B cell (primary cell): ENCODE results near the gene MAP6. TPM values are rescaled to one million over a fixed set of nuclear protein-coding genes. Genes with fewer than 3 reads are reported as not detected.

Experiments
- ATAC-seq: fragments of 200-7000 bp; cut with Tn5 transposase; one replicate; pipeline ENCODE4 v1.10.0; 2021; ENCODE audit warnings: low read depth, mild to moderate bottlenecking, moderate number of reproducible peaks, moderate library complexity
- CTCF ChIA-PET: fragments of 350-600 bp; sonication (Branson Sonifier 250); formaldehyde crosslinking; loops from one replicate; lab custom pipeline; 2021; ENCODE audit warnings: antibody characterized with exemption, inconsistent platforms; lab: Charles Lee
- POLR2A ChIA-PET: fragments of 350-600 bp; sonication (Branson Sonifier 250); formaldehyde crosslinking; loops from one replicate; lab custom pipeline; 2021; ENCODE audit warnings: antibody characterized with exemption; lab: Charles Lee
- DNase-seq: peaks from one replicate; pipeline ENCODE4 v3.0.0; 2013
- H2AFZ ChIP-seq: 2 replicates; pipeline ENCODE4 v1.6.1; 2012; ENCODE audit warnings: mild to moderate bottlenecking, low read depth, low read length; ENCODE audit not compliant: insufficient read depth, poor library complexity, severe bottlenecking
- H3K27ac ChIP-seq, 2 donors: 1 replicate in 1 of 2; 2 replicates in 1 of 2; pipeline ENCODE4 v1.5.1; 2012 to 2013; ENCODE audit warnings: low read length in 2 of 2, mild to moderate bottlenecking in 2 of 2, moderate library complexity in 1 of 2
- H3K27me3 ChIP-seq, 4 experiments: fragments of 200-600 bp in 1 of 4; sonication (generic) in 1 of 4; replicated peaks in 1 of 4; 1 replicate in 2 of 4; 2 replicates in 2 of 4; pipeline versions ENCODE4 v1.6.1 to v1.7.0; 2013 to 2016; ENCODE audit warnings: low read length in 3 of 4, mild to moderate bottlenecking in 2 of 4, mixed read lengths in 1 of 4, moderate library complexity in 1 of 4; ENCODE audit not compliant: insufficient read depth in 4 of 4, control insufficient read depth in 3 of 4; ENCODE audit errors: control extremely low read depth in 1 of 4
- H3K36me3 ChIP-seq, 2 experiments: replicated peaks in 1 of 2; 1 replicate in 1 of 2; 2 replicates in 1 of 2; pipeline versions ENCODE4 v1.6.1 to v1.7.1; 2013; ENCODE audit warnings: low read length in 1 of 2; ENCODE audit not compliant: insufficient read depth in 2 of 2, control insufficient read depth in 1 of 2; ENCODE audit errors: control extremely low read depth in 1 of 2, extremely low read depth in 1 of 2
- H3K4me1 ChIP-seq, 2 donors: fragments of 200-600 bp in 1 of 2; sonication (generic) in 1 of 2; 1 replicate in 1 of 2; 2 replicates in 1 of 2; pipeline versions ENCODE4 v1.5.1 to v1.6.1; 2013 to 2017; ENCODE audit warnings: low read length in 2 of 2; ENCODE audit not compliant: control insufficient read depth in 2 of 2, insufficient read depth in 2 of 2
- H3K4me2 ChIP-seq: replicated peaks from 2 replicates; pipeline ENCODE3; 2012; ENCODE audit warnings: mild to moderate bottlenecking, low read depth, low read length; ENCODE audit not compliant: poor library complexity, severe bottlenecking
- H3K4me3 ChIP-seq, 5 experiments: fragments of 200-600 bp in 1 of 5; sonication (generic) in 1 of 5; 1 replicate in 3 of 5; 2 replicates in 2 of 5; pipeline versions ENCODE4 v1.5.1 to v1.7.0; 2011 to 2016; ENCODE audit warnings: low read length in 4 of 5, mild to moderate bottlenecking in 4 of 5, low read depth in 2 of 5, control low read depth in 1 of 5, moderate library complexity in 1 of 5; ENCODE audit not compliant: insufficient read depth in 1 of 5; ENCODE audit errors: control extremely low read depth in 1 of 5, extremely low read depth in 1 of 5
- H3K79me2 ChIP-seq: fragments of 200-600 bp; sonication (generic); one replicate; pipeline ENCODE4 v1.6.0; 2016; ENCODE audit warnings: low read length; ENCODE audit not compliant: control insufficient read depth, insufficient read depth
- H3K9ac ChIP-seq: fragments of 200-600 bp; sonication (generic); 2 replicates; pipeline ENCODE4 v1.6.1; 2017; ENCODE audit warnings: mild to moderate bottlenecking, low read length, moderate library complexity
- H3K9me3 ChIP-seq, 3 donors: one replicate each; pipeline versions ENCODE4 v1.6.1 to v1.7.1; 2013; ENCODE audit warnings: low read length in 2 of 3; ENCODE audit not compliant: control insufficient read depth in 2 of 3, insufficient read depth in 1 of 3; ENCODE audit errors: control extremely low read depth in 1 of 3
- H4K20me1 ChIP-seq: 2 replicates; pipeline ENCODE4 v1.6.0; 2012; ENCODE audit warnings: mild to moderate bottlenecking, low read length; ENCODE audit not compliant: insufficient read depth, control insufficient read depth, poor library complexity, severe bottlenecking
- H3K27ac Mint-ChIP-seq: one replicate; pipeline ENCODE4 v1.8.0; 2021; ENCODE audit warnings: mixed read lengths
- H3K27me3 Mint-ChIP-seq: one replicate; pipeline ENCODE4 v1.8.0; 2021; ENCODE audit warnings: mixed read lengths
- H3K4me1 Mint-ChIP-seq: one replicate; pipeline ENCODE4 v1.8.0; 2021; ENCODE audit warnings: mixed read lengths
- H3K4me3 Mint-ChIP-seq: one replicate; pipeline ENCODE4 v1.8.0; 2021; ENCODE audit warnings: mixed read lengths
- H3K9me3 Mint-ChIP-seq: one replicate; pipeline ENCODE4 v1.8.0; 2022; ENCODE audit warnings: mixed read lengths; ENCODE audit not compliant: insufficient read depth
- EZH2 ChIP-seq: IDR thresholded peaks from 2 replicates; pipeline ENCODE4 v1.6.1; 2012; ENCODE audit warnings: borderline replicate concordance, low read depth, mild to moderate bottlenecking, moderate library complexity, low read length; ENCODE audit not compliant: insufficient read depth, poor library complexity, severe bottlenecking
- WGBS: methylation state at CpG from one replicate; pipeline ENCODE4 v1.1.5; 2013; ENCODE audit warnings: missing lambda C conversion rate; ENCODE audit not compliant: insufficient coverage; 5-methylcytosine and 5-hydroxymethylcytosine counted together
- intact Hi-C: fragments of 100-400 bp; cut with micrococcal nuclease; formaldehyde crosslinking; loops from one replicate; pipeline ENCODE4 v1.10.0; 2022
- polyA plus RNA-seq: library from polyadenylated mRNA; depleted of rRNA; stranded (reverse); fragments of >200 nt; gene quantifications from 2 replicates; pipeline ENCODE4 v1.2.3, GENCODE V29; 2012
- total RNA-seq, 2 donors: library from RNA; stranded (reverse); fragments of 120-200 nt in 1 of 2; gene quantifications; 1 replicate in 1 of 2; 2 replicates in 1 of 2; pipeline versions ENCODE4 v1.2.3 to v1.2.4, GENCODE V29; 2013 to 2022
- TF ChIP-seq, protein P1 (sequence below): fragments of 200-600 bp; IDR thresholded peaks from one replicate; pipeline ENCODE4 v1.8.0; 2022; ENCODE audit warnings: antibody characterized with exemption, mild to moderate bottlenecking

Gene MAP6
- total and polyA plus RNA-seq, 2 donors (not counting 1 experiment from before 2014, with no cell fraction given), result 0.54 to 0.57 TPM

DNA sequence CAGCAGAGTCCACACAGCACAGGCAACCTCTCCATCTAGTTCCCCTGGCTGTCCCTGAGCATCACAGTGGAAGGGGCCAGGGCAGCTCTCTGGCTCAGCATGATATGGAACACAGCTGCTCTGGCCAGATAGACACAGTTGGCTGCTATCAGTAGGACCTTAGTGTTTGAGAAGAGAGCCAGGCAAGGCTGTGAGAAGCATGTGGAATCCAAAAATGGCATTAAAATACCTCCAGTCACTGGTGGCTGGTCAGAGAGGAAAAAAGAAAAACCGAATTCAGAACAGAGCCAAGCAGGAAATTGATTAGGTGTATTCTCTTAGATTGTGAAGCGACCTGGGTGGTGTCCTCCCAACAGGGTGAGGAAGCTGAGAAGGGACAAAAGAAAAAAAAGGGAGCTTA is 78.9 kb downstream of the MAP6 start:
- no peak overlapping the region for H3K27ac ChIP-seq
- 60% methylated on average over 2 of the region's 2 CpGs for WGBS
- H3K9ac ChIP-seq, result no peak overlapping the region
- ChIA-PET POLR2A (no interaction called here), CTCF (interaction anchor here (1.0 kb wide), 1 partner anchor 40 kb away, joined by 3 read pairs; no protein-coding TSS in a partner anchor)
- no peaks in the 10 kb centered on the region for H3K36me3 ChIP-seq
- H3K4me3 ChIP-seq, result no peak overlapping the region
- no peaks in the 10 kb centered on the region for H3K27me3 ChIP-seq
- H2AFZ ChIP-seq, result no peak overlapping the region
- H4K20me1 ChIP-seq, result no peaks in the 10 kb centered on the region
- Mint-ChIP-seq H3K4me3 (no peak overlapping the region), H3K27me3 (peaks cover 7% of the 10 kb centered on the region), H3K27ac (no peak overlapping the region), H3K4me1 (peaks cover under 1% of the 10 kb centered on the region), H3K9me3 (no peaks in the 10 kb centered on the region)
- H3K4me2 ChIP-seq, result no peak overlapping the region
- peaks cover 2 to 3% of the 10 kb centered on the region in 2 donors for H3K4me1 ChIP-seq
- TF ChIP-seq, protein P1, sequence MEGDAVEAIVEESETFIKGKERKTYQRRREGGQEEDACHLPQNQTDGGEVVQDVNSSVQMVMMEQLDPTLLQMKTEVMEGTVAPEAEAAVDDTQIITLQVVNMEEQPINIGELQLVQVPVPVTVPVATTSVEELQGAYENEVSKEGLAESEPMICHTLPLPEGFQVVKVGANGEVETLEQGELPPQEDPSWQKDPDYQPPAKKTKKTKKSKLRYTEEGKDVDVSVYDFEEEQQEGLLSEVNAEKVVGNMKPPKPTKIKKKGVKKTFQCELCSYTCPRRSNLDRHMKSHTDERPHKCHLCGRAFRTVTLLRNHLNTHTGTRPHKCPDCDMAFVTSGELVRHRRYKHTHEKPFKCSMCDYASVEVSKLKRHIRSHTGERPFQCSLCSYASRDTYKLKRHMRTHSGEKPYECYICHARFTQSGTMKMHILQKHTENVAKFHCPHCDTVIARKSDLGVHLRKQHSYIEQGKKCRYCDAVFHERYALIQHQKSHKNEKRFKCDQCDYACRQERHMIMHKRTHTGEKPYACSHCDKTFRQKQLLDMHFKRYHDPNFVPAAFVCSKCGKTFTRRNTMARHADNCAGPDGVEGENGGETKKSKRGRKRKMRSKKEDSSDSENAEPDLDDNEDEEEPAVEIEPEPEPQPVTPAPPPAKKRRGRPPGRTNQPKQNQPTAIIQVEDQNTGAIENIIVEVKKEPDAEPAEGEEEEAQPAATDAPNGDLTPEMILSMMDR, result no peak
- TF ChIP-seq EZH2, result no peak
- intact Hi-C loops, result no loop called here
- H3K79me2 ChIP-seq, result no peaks in the 10 kb centered on the region
- DNase-seq (no peak), ATAC-seq (no peak)
- H3K9me3 ChIP-seq, result no peaks in the 10 kb centered on the region

DNA sequence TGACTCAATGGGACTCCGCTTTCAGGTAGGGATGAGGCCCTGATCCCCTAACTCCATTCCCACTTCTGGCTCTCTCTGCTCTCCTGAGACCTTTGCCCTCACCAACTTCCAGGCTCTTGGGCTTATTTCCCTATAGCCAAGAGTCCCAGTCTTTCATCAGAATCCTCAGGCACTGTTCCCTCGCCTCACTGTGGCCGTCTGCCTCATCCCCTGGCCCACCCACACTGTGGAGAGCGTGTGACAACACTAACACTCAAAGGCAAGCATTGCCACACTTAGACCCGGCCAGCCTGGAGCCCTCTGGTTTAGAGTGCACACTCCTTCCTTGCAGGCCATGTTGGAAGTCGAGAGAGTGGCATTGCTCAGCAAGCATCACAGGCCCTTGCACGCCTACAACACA is 79.8 kb downstream of the MAP6 start:
- ChIA-PET POLR2A (no interaction called here), CTCF (no interaction called here)
- ATAC-seq (no peak), DNase-seq (no peak)
- H3K27me3 Mint-ChIP-seq, result peaks cover 7% of the 10 kb centered on the region
- Histone ChIP-seq H3K4me3 (no peak overlapping the region), H3K9ac (no peak overlapping the region), H3K27ac (no peak overlapping the region), H3K27me3 (no peaks in the 10 kb centered on the region), H4K20me1 (no peaks in the 10 kb centered on the region), H3K36me3 (no peaks in the 10 kb centered on the region), H2AFZ (no peak overlapping the region), H3K4me1 (peaks cover 2% of the 10 kb centered on the region in 2 donors), H3K9me3 (no peaks in the 10 kb centered on the region), H3K79me2 (no peaks in the 10 kb centered on the region), H3K4me2 (no peak overlapping the region)
- TF ChIP-seq, protein P1, result no peak
- no peak for TF ChIP-seq EZH2
- H3K27ac Mint-ChIP-seq, result no peak overlapping the region
- H3K9me3 Mint-ChIP-seq, result no peaks in the 10 kb centered on the region
- peaks cover 8% of the 10 kb centered on the region for H3K4me1 Mint-ChIP-seq
- no peak overlapping the region for H3K4me3 Mint-ChIP-seq
- WGBS, result 87% methylated on average over 7 of the region's 7 CpGs
- intact Hi-C loops, result no loop called here
